Left renal pelvis (tissue), 4 donors: ENCODE measurements around the gene SDF4. TPM values are rescaled to one million over a fixed set of nuclear protein-coding genes. Genes with fewer than 3 reads are reported as not detected.
"Not testable (repeated sequence)": the region's sequence is repeated elsewhere in the genome, so short reads cannot be mapped to it uniquely, and the experiment has no call there.

ENCODE experiments used
- DNase-seq, 4 donors: peaks; one replicate each; pipeline ENCODE4 v3.0.0-alpha.2; 2013; ENCODE audit warnings: low read depth in 4 of 4, low spot score in 3 of 4
- polyA plus RNA-seq, 4 donors: library from polyadenylated mRNA; unstranded; fragments of 120-200 nt; gene quantifications; one replicate each; pipeline ENCODE4 v1.2.1, GENCODE V29; 2013; ENCODE audit not compliant: insufficient read length in 4 of 4

The SDF4 gene
- polyA plus RNA-seq, 4 donors, result 120 to 139 (median 128) TPM

DNA sequence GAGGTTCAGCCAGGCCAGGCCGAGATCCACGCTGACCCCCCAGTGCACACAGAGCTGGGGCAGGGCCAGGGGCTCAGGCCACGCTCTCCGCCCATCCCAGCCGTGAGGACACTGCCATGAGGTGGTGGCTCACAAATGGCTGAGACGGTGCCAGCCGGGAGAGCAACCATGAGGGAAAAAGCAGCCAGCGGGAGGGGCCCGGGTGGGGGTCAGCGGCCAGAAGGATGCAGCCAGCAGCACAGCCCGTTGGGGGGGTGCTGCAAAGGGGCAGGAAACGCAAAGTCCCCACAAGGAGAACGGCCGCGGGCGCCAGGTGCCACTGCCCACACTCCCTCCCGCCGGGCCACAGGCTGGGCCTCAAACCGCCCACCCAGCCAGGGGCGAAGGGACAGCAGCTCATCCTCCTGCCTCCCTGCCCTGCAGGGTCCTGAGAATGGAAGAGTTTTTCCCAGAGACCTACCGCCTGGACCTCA lies 49.8 kb downstream of the SDF4 start:
- DNase-seq, result no peak

GRCh38 chr1:1181129-1181937 lies 50.5 kb downstream of the SDF4 start:
- DNase-seq, result no peak

- DNase-seq, result no peak
Observed at GRCh38 chr1:1179983-1180861, 51.6 kb downstream of the SDF4 start.

DNA sequence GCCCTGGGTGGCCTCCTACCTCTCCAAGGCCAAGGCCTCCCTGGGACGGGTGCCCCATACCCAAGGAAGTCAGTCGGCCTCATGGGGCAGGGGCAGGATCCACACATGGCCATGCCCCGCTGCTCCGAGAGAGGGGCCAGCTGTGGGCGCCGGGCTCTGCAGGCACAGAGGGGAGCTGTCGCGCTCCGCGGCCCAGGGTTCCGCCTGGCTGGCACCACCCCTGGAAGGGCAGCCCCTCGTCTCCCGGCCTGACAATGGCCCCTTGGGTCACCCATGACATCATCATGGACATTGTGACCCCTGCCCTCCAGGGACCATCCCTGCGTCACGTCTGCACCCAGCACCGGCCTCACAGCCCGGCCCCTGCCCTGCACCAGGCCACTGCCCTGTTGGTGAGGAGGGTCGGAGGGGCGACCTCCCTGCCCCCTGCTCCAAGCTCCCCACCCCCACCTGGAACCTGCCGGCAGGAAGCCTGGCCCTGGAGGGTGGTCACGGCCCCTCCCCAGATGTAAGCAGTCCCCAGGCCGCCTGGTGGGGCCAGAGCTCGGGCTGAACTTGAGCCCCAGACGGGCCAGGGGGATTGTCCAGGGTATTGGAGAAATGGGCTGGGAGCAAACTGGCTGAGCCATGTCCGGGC lies 52.3 kb downstream of the SDF4 start:
- no peak for DNase-seq

GRCh38 chr1:1178794-1179331 lies 52.9 kb downstream of the SDF4 start:
- DNase-seq, result no peak

DNA sequence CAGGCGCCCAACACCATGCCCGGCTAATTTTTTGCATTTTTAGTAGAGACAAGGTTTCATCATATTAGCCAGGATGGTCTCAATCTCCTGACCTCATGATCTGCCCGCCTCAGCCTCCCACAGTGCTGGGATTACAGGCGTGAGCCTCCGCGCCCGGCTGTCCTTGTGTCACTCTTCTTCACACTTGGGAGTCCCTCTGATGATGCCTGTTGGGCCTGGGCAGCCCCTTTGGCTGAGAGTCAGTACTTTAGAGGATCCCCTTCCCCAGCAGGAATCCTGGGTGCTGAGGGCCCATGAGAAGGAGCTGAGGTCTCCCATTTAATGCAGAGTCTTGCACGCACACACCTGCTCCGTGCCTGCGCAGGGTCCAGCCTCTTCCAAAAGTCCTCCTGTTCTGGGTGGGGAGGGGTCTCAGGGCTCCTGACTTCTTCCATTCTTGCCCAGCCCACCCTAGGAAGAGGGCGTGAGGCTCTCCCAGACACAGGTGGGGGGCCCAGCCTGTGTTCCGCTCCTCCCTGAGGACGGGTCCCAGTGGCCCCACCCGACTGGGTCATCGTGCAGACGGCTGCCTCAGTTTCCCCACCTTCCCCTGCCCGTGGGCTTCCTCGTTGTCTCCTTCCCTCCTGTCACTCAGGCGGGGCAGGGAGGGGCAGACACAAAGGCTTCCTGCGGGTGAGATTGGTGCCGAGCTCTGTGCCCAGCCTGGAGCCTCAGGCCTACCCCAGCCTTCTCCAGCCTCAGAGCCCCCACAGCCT lies 54.2 kb downstream of the SDF4 start:
- no peak for DNase-seq

DNA sequence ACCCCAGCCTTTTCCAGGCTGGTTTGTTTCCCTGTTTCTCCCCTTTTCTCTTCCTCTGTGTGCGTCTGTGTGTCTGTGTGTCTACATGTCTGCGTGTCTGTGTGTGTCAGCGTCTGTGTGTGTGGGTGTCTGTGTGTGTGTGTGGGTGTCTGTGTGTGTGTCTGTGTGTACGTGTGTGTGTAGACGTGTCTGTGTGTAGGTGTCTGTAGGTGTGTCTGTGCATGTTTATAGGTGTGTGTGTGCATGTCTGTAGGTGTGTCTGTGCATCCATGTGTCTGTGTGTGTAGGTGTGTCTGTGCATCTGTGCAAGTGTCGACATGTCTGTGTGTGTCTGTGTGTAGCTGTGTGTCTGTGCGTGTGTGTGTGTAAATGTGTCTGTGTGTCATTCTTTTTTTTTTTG lies 54.9 kb downstream of the SDF4 start:
- DNase-seq, result no peak

DNA sequence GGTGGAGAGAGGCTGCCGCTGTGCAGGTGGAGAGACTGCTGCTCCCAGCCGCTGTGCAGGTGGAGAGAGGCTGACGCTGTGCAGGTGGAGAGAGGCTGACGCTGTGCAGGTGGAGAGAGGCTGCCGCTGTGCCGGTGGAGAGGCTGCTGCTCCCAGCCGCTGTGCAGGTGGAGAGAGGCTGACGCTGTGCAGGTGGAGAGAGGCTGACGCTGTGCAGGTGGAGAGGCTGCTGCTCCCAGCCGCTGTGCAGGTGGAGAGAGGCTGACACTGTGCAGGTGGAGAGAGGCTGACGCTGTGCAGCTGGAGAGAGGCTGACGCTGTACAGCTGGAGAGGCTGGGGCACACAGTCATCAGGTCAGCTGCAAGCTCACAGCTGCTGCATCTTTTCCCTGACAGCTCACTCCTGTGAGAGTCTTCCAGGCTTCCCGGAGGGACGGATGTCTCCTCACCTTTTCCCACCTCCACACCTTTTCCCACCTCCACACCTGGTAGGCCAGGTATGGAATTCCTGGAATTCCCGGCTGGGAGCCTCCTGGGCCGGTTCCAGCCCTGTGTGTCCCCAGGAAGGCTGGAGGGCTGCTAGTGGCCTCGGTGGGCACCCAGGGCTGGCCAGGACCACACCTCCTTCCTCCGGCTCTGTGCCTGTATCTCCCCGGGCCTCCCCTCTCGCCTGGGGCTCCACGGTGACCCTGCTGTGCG lies 55.6 kb downstream of the SDF4 start:
- not testable (repeated sequence) for DNase-seq

DNA sequence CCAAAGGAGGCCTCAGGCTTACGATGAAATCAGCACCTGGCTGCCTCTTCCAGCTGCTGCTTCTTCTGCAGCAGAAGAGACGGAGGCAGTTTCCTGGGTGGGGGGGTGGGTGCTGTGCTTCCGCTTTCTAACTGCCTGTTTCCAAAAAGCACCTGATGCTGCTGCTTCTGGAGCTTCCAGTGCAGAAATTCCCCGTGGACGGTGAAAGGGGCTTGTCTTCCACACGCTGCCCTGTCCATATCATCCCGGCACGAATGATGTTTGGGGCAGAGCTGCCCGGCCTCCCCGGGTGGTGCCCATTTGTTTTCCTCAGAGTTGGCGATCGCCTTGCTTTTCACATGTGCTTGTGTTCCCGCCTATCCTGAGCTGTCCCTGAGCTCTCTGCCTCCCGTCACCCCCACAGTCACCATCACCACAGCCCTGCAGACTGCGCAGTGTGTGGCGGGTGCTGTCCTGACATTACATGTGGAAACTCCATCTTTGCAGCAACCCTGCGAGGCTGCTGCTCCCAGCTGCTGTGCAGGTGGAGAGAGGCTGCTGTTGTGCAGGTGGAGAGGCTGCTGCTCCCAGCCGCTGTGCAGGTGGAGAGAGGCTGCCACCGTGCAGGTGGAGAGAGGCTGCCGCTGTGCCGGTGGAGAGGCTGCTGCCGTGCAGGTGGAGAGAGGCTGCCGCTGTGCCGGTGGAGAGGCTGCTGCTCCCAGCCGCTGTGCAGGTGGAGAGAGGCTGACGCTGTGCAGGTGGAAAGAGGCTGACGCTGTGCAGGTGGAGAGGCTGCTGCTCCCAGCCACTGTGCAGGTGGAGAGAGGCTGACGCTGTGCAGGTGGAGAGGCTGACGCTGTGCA lies 56.4 kb downstream of the SDF4 start:
- no peak for DNase-seq

- peak in 2 of 4 donors; percentile 56 to 66 for DNase-seq
Observed at GRCh38 chr1:1173793-1174415, 57.9 kb downstream of the SDF4 start, which contains the start of gene TTLL10. Gene TTLL10 (plus strand): TSS chr1:1173880. CDS start chr1:1179216, 5,336 bp downstream.

DNA sequence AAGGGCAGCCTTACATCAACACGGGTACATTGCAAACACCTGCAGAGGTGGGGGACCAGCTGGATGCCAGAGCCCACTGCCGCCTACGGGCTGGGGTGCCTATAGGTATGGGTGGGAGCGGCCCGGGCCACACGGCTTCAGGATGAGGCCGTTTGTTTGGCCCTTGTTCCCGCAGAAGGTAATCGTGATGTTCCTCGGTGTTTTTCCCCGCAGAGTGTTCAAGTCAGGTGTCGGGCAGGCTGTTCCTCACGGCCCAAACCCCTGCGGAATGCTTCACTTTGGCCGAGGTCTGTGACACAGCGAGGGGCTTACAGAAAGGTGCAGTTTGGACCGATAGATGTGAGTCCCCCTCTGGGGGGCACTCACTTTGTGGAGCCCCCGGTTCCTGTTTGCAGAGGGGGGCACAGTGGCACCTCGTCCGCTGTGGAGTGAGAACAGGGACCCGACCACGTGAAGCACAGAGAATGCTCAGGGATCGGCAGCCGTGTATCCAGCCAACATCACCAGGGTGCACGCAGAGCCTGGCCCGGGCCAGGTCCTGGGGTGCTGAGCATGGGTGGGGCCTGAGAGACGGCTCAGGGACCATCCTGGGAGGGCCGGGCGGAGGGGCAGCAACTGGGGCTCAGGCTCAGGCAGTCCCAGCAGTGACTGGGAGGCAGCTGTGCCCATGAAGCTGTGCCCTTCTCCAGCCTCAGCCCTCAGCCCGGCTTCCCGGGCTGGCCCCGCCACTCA lies 58.6 kb downstream of the SDF4 start:
- DNase-seq, result no peak

- DNase-seq, result no peak
Observed at GRCh38 chr1:1171546-1172340, 60.1 kb downstream of the SDF4 start.

DNA sequence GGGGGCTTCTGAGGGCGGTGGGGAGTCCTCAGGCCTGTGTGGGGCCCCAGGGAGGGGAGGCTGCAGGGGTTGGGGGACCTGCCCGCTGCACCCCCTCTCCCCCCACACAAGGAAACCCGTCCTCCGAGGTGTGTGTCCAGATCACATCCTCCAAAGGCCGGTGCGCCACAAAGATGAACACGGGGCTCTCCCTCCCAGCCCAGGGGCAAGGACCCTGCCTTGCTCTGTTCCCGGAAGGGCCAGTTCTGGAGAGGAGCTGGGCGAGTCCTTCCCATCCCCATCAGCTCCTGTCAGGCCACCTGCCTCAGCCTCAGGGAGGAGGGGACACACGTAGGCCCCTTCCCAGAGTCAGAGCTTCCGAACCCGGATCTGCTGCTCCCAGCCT lies 60.6 kb downstream of the SDF4 start:
- DNase-seq, result no peak

DNA sequence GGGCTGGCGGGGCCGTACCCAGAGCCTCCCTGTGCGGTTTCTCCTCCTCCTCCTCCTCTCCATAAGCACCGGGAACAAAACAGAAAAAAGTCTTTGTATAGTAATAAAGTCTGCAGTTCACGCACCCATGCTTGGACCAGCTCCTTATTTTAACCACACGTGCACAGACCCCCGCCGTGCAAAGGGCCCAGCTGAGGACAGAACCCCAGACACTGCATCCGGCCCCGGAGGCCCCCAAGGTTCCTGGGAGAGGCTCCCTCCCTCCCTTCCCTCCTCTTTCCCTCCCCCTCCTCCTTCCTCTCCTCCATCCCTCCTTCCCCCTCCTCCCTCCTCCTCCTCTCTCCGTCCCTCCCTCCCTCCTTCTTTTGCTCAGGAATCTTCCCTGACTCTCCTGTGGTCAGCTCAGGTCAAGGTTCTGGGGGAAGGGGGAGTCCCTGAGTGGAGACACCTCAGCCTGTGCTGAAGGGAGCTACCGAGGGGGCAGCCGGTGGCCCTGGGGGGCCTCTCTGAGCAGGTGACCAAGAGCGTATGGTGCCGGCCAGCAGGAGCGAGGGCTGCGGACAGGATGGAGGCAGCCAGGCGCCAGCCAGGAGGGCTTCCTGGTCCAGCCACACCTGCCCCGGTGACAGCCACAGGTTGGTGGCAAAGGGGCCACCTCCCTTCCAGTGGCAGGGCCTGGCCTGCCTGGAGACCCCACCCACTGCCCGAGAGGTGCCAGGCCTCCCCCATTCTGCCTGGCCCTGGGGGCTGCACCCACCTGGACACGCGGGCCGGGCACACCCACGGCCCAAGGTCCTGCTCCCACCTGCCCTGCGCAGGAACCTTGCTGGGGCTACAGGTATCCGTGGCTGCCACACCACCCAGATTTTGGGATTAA lies 61.3 kb downstream of the SDF4 start:
- no peak for DNase-seq

DNA sequence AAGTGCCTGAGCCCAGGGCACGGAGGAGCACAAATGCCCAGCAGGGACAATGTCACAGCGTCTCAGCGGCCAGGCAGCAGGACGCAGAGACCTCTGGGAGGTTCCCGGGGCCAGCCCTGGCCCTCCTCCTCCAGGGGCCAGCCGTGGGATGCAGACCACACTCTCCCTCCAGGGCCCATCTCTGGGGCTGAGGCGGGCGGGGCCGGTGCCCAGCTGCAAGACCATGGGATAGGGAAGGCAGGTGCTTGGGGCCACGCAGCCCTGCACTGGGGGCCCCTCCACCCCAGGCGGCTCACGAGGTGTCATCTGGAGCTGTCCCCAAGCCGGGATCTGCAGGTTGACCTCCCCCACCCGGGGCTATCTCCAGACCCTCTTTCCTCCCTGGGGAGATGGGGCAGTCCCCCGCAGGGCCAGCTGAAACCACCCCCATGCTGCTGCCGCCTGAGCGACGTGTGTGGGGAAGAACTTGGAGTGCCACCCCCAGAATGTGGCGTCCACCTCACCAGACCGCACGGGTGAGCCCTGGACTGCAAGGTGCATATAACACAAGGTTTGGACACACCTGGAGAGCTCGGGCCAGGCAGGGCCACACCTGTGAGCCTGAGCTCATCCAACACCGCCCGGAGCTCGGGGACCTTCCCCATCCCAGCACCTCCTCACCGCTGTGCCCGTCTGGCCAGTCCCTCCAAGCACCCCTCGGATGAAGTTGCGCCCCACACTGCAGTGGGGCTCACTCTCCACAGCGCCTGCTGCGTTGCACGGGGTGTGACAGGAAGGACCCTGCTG lies 62.2 kb downstream of the SDF4 start:
- no peak for DNase-seq
